GM23248 (cell line): Measurements from ENCODE around the gene AP3D1. TPM values are rescaled to one million over a fixed set of nuclear protein-coding genes. Genes with fewer than 3 reads are reported as not detected.

ENCODE experiments used
- DNase-seq: peaks from one replicate; pipeline ENCODE4 v3.0.0-alpha.2; 2015
- H2AFZ ChIP-seq: fragments of 200-600 bp; sonication (generic); 2 replicates; pipeline ENCODE4 v1.6.1; 2016; ENCODE audit warnings: antibody characterized with exemption
- H3F3A ChIP-seq: fragments of 200-600 bp; sonication (generic); 2 replicates; pipeline ENCODE4 v1.6.1; 2016; ENCODE audit warnings: mild to moderate bottlenecking, antibody characterized with exemption, mixed run types; ENCODE audit not compliant: insufficient read depth
- H3K27ac ChIP-seq: fragments of 200-600 bp; sonication (generic); 2 replicates; pipeline ENCODE4 v1.5.1; 2016; ENCODE audit warnings: mild to moderate bottlenecking
- H3K27me3 ChIP-seq: fragments of 200-600 bp; sonication (generic); replicated peaks from 2 replicates; pipeline ENCODE4 v1.6.1; 2016; ENCODE audit warnings: mild to moderate bottlenecking; ENCODE audit not compliant: insufficient read depth
- H3K36me3 ChIP-seq: fragments of 200-600 bp; sonication (generic); 2 replicates; pipeline ENCODE4 v1.6.1; 2016; ENCODE audit warnings: low read depth, mild to moderate bottlenecking
- H3K4me1 ChIP-seq: fragments of 200-600 bp; sonication (generic); 2 replicates; pipeline ENCODE4 v1.6.1; 2016; ENCODE audit warnings: mild to moderate bottlenecking; ENCODE audit not compliant: insufficient read depth
- H3K4me2 ChIP-seq: fragments of 200-600 bp; sonication (generic); one replicate; pipeline ENCODE4 v1.6.1; 2016; ENCODE audit warnings: mild to moderate bottlenecking; ENCODE audit not compliant: unreplicated experiment
- H3K4me3 ChIP-seq: fragments of 200-600 bp; sonication (generic); 2 replicates; pipeline ENCODE4 v1.5.1; 2016; ENCODE audit warnings: mild to moderate bottlenecking
- H3K79me2 ChIP-seq: fragments of 200-600 bp; sonication (generic); 2 replicates; pipeline ENCODE4 v1.6.1; 2016; ENCODE audit warnings: mild to moderate bottlenecking; ENCODE audit not compliant: insufficient read depth
- H3K9ac ChIP-seq: fragments of 200-600 bp; sonication (generic); 2 replicates; pipeline ENCODE4 v1.6.1; 2016; ENCODE audit warnings: mild to moderate bottlenecking
- H3K9me2 ChIP-seq: fragments of 200-600 bp; sonication (generic); 2 replicates; pipeline ENCODE4 v1.6.1; 2016; ENCODE audit warnings: mixed run types, mild to moderate bottlenecking, moderate library complexity; ENCODE audit not compliant: insufficient read depth
- H3K9me3 ChIP-seq: fragments of 200-600 bp; sonication (generic); one replicate; pipeline ENCODE4 v1.6.1; 2017; ENCODE audit warnings: low read depth
- H4K20me1 ChIP-seq: fragments of 200-600 bp; sonication (generic); 2 replicates; pipeline ENCODE4 v1.6.0; 2016; ENCODE audit not compliant: insufficient read depth
- EZH2 ChIP-seq: fragments of 200-600 bp; sonication (generic); IDR thresholded peaks from 2 replicates; pipeline ENCODE4 v1.6.1; 2018; ENCODE audit warnings: antibody characterized with exemption, mild to moderate bottlenecking; ENCODE audit not compliant: insufficient read depth, poor library complexity, severe bottlenecking
- EZH2phosphoT487 ChIP-seq: fragments of 200-600 bp; sonication (generic); IDR thresholded peaks from 2 replicates; pipeline ENCODE4 v1.6.1; 2018; ENCODE audit warnings: antibody characterized with exemption, moderate library complexity, mild to moderate bottlenecking, low read depth; ENCODE audit not compliant: insufficient read depth
- WGBS, 2 experiments: methylation state at CpG; one replicate each; pipeline ENCODE4 v1.1.6; 2015 to 2017; ENCODE audit warnings: low lambda C conversion rate in 2 of 2, low coverage in 1 of 2; ENCODE audit errors: missing lambda C conversion rate in 2 of 2; 5-methylcytosine and 5-hydroxymethylcytosine counted together
- in situ Hi-C: fragments of 300-500 bp; cut with MboI; formaldehyde crosslinking; loops from 2 replicates; pipeline ENCODE4 v1.15.0; 2020
- polyA plus RNA-seq: library from polyadenylated mRNA; unstranded; fragments of >200 nt; fragmentation: Nextera tagmentation; extraction: Ambion mirVana; gene quantifications from 2 replicates; pipeline ENCODE4 v1.2.1, GENCODE V29; 2016
- total RNA-seq: library from RNA; depleted of rRNA; stranded (reverse); fragments of >200 nt; shearing (Covaris generic); gene quantifications from 2 replicates; pipeline ENCODE4 v1.2.3, GENCODE V29; 2014

AP3D1 gene
- total and polyA plus RNA-seq, 2 experiments from 2014 or later: 79.0 to 97.6 TPM

DNA sequence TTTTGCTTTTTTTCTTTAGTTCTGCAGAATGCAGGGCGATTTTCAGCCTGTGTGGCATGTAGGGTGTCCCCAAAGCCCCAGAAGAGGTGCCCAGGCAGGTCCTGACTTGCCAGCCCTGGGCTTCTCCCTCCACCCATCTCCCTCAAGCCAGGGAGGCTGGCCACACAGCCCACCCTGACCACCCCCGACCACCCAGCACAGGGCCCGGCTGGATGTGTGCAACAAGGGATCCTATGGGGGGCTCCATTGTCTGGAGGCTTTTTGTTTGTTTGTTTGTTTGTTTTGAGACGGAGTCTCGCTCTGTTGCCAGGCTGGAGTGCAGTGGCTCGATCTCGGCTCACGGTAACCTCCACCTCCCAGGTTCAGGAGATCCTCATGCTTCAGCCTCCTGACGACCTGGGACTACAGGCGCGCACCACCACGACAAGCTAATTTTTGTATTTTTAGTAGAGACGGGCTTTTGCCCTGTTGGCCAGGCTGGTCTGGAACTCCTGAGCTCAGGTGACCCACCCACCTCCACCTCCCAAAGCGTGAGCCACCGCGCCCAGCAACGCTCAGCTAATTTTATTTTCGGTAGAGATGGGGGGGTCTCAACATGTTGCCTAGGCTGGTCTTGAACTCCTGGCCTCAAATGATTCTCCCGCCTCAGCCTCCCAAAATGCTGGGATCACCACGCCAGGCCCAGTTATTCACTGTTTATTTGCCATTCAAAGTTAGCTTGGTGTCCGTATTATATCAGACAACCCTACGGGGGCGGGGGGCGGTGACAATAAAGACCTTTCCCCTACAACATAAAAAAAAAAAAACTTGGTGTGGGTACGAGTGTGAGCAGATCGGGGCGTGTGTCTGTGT lies 92.6 kb downstream of the AP3D1 start:
- H3K4me1 ChIP-seq: peaks cover 33% of the 10 kb centered on the region
- H3K9me2 ChIP-seq: no peaks in the 10 kb centered on the region
- no peak for DNase-seq
- H2AFZ ChIP-seq: 0 out of 2 replicates have a peak overlapping the region, but pooled peaks have one; percentile 22
- peak overlapping the region; percentile 98 for H3K27ac ChIP-seq
- peak overlapping the region; percentile 91 for H3K9ac ChIP-seq
- 83 to 86% methylated on average over 27 of the region's 27 CpGs for WGBS, 2 experiments
- H3K4me2 ChIP-seq: peak overlapping the region; percentile 76
- TF ChIP-seq EZH2 (no peak), EZH2phosphoT487 (no peak)
- H3F3A ChIP-seq: peaks cover 11% of the 10 kb centered on the region
- no peaks in the 10 kb centered on the region for H3K9me3 ChIP-seq
- H4K20me1 ChIP-seq: no peaks in the 10 kb centered on the region
- H3K36me3 ChIP-seq: no peaks in the 10 kb centered on the region
- H3K4me3 ChIP-seq: no peak overlapping the region
- H3K27me3 ChIP-seq: no peaks in the 10 kb centered on the region
- in situ Hi-C loops: no loop called here
- H3K79me2 ChIP-seq: no peaks in the 10 kb centered on the region

GRCh38 chr19:2057484-2058469 lies 93.6 kb downstream of the AP3D1 start:
- peaks cover 33% of the 10 kb centered on the region for H3K4me1 ChIP-seq
- no peak overlapping the region for H3K4me2 ChIP-seq
- in situ Hi-C loops: no loop called here
- no peak for DNase-seq
- peak overlapping the region; percentile 98 for H3K27ac ChIP-seq
- TF ChIP-seq EZH2 (no peak), EZH2phosphoT487 (no peak)
- no peak overlapping the region for H3K9ac ChIP-seq
- H4K20me1 ChIP-seq: no peaks in the 10 kb centered on the region
- no peaks in the 10 kb centered on the region for H3K36me3 ChIP-seq
- H3K79me2 ChIP-seq: no peaks in the 10 kb centered on the region
- no peaks in the 10 kb centered on the region for H3K9me3 ChIP-seq
- H3K4me3 ChIP-seq: no peak overlapping the region
- 93 to 94% methylated on average over 19 to 23 of the region's 23 CpGs for WGBS, 2 experiments
- no peak overlapping the region for H2AFZ ChIP-seq
- H3K9me2 ChIP-seq: no peaks in the 10 kb centered on the region
- H3K27me3 ChIP-seq: no peaks in the 10 kb centered on the region
- H3F3A ChIP-seq: peaks cover 11% of the 10 kb centered on the region

GRCh38 chr19:2056837-2057192 lies 94.6 kb downstream of the AP3D1 start:
- Histone ChIP-seq H3K9me3 (no peaks in the 10 kb centered on the region), H2AFZ (no peak overlapping the region)
- WGBS, 2 experiments: 70 to 72% methylated on average over 5 of the region's 5 CpGs

More at GRCh38 chr19:2056837-2057192, 94.6 kb downstream of the AP3D1 start:
- H3K4me3 ChIP-seq: no peak overlapping the region
- no peak overlapping the region for H3K9ac ChIP-seq
- H3K27me3 ChIP-seq: no peaks in the 10 kb centered on the region
- no peaks in the 10 kb centered on the region for H4K20me1 ChIP-seq
- H3K4me1 ChIP-seq: peaks cover 31% of the 10 kb centered on the region
- H3K36me3 ChIP-seq: no peaks in the 10 kb centered on the region
- TF ChIP-seq EZH2phosphoT487 (no peak), EZH2 (no peak)
- H3K27ac ChIP-seq: 0 out of 2 replicates have a peak overlapping the region, but pooled peaks have one; percentile 27
- peaks cover 11% of the 10 kb centered on the region for H3F3A ChIP-seq
- no peak overlapping the region for H3K4me2 ChIP-seq
- H3K79me2 ChIP-seq: no peaks in the 10 kb centered on the region
- in situ Hi-C loops: no loop called here
- H3K9me2 ChIP-seq: no peaks in the 10 kb centered on the region
- no peak for DNase-seq
